Pancreas (tissue), 10 donors: ENCODE data around the gene ZNF425. TPM values are rescaled to one million over a fixed set of nuclear protein-coding genes. Genes with fewer than 3 reads are reported as not detected.

Experiments used
- ATAC-seq, 4 donors: fragments of 200-7000 bp; cut with Tn5 transposase; one replicate each; pipeline versions ENCODE4 v1.8.0 to v1.9.1; 2020; ENCODE audit warnings: mild to moderate bottlenecking in 4 of 4, moderate library complexity in 4 of 4
- DNase-seq, 6 donors: peaks; one replicate each; pipeline ENCODE4 v3.0.0-alpha.2; 2020
- FAIRE-seq: peaks from 2 replicates; lab custom pipeline; 2012; peaks lifted over from hg19 to GRCh38; lab: Jason Lieb, UNC
- H3K27ac ChIP-seq, 4 donors: fragments of 200-600 bp; sonication (generic); 1 replicate in 3 of 4; 2 replicates in 1 of 4; pipeline versions ENCODE4 v1.5.0 to v1.8.0; 2020
- H3K27me3 ChIP-seq, 4 donors: fragments of 200-600 bp; one replicate each; pipeline ENCODE4 v1.8.0; 2021
- H3K36me3 ChIP-seq, 3 donors: fragments of 200-600 bp; sonication (generic) in 1 of 3; one replicate each; pipeline versions ENCODE4 v1.5.0 to v1.8.0; 2020 to 2021
- H3K4me1 ChIP-seq, 3 donors: fragments of 200-600 bp; one replicate each; pipeline ENCODE4 v1.8.0; 2021
- H3K4me3 ChIP-seq, 4 donors: fragments of 200-600 bp; sonication (generic) in 2 of 4; one replicate each; pipeline versions ENCODE4 v1.5.0 to v1.8.0; 2020 to 2021
- H3K9me3 ChIP-seq, 4 donors: fragments of 200-600 bp; one replicate each; pipeline ENCODE4 v1.8.0; 2021
- CTCF ChIP-seq, 4 donors: fragments of 200-600 bp; sonication (generic) in 3 of 4; IDR thresholded peaks; one replicate each; pipeline versions ENCODE4 v1.5.0 to v1.8.0; 2021; ENCODE audit warnings: antibody characterized with exemption in 4 of 4
- WGBS, 2 donors: extraction: QIAGEN DNeasy Blood & Tissue Kit; methylation state at CpG; one replicate each; pipeline ENCODE4 v1.1.7; 2013; 5-methylcytosine and 5-hydroxymethylcytosine counted together
- intact Hi-C, 3 donors: fragments of 100-400 bp; cut with DNase I; formaldehyde crosslinking; loops; one replicate each; pipeline versions ENCODE4 v1.11.1 to v1.14.2; 2022
- polyA plus RNA-seq, 2 donors: library from polyadenylated mRNA; stranded (reverse); fragments of 200-250 nt; gene quantifications; one replicate each; pipeline ENCODE4 v1.2.3, GENCODE V29; 2013
- total RNA-seq, 6 donors: library from RNA; stranded (reverse); fragmentation: NEBNext Ultra II Directional in 4 of 6; extraction: Animal tissue kit (Norgen Biotek cat#: 25700) in 4 of 6; gene quantifications; one replicate each; pipeline versions ENCODE4 v1.2.1 to v1.2.4, GENCODE V29; 2021 to 2023
- donor health status: healthy with polysubstance abuse.
- donor health status: DM: no; HTN: no; CAD: no; lungs with moderate emphysema.
- donor health status: DM: no; HTN: no; CAD: no.
- donor health status: control.
- donor health status: control.
- donor health status: Bipolar disorder and iron deficiency.
- donor health status: DM: yes; HTN: yes; CAD: no.
- donor health status: DM: no; HTN: no; CAD: no.
- donor health status: DM: no; HTN: no; CAD: no.
- donor health status: DM: yes; HTN: yes; CAD: no.

ZNF425 gene
- total and polyA plus RNA-seq, 8 donors, result 0.52 to 1.5 (median 1.00) TPM

GRCh38 chr7:149077594-149077993 lies 48.5 kb downstream of the ZNF425 start:
- Histone ChIP-seq H3K4me1 (no peaks in the 10 kb centered on the region), H3K27me3 (no peaks in the 10 kb centered on the region), H3K9me3 (no peaks in the 10 kb centered on the region), H3K4me3 (no peak overlapping the region), H3K27ac (no peak overlapping the region), H3K36me3 (peaks cover 0 to 4% (median 0%) of the 10 kb centered on the region in 3 donors)
- FAIRE-seq (no peak), ATAC-seq (no peak), DNase-seq (no peak)
- 85 to 92% methylated on average over 9 of the region's 9 CpGs for WGBS, 2 donors
- intact Hi-C loops, result no loop called here
- no peak for TF ChIP-seq CTCF (IDR thresholded peaks at IDR 0.05)

DNA sequence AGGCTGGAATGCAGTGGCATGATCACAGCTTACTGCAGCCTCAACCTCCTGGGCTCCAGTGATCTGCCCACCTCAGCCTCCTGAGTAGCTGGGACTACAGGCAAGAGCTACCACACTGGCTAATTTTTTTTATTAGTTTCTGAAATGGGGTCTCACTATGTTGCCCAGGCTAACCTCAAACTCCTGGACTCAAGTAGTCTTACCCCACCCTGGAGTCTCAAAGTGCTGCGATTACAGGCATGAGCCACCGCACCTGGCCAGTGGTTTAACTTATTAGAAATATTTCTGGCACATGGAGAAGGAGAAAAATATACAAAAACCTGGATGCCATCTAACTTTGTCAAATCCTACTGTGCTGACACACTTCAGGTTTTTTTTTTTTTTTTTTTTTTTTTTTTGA lies 50.8 kb downstream of the ZNF425 start:
- Histone ChIP-seq H3K27me3 (no peaks in the 10 kb centered on the region), H3K36me3 (peaks cover 0 to 24% (median 7%) of the 10 kb centered on the region in 3 donors), H3K27ac (no peak overlapping the region), H3K4me3 (no peak overlapping the region), H3K4me1 (no peaks in the 10 kb centered on the region), H3K9me3 (no peaks in the 10 kb centered on the region)
- WGBS, 2 donors, result 98 to 99% methylated on average over 2 of the region's 2 CpGs
- no peak for ATAC-seq
- intact Hi-C loops, result no loop called here
- no peak for FAIRE-seq
- TF ChIP-seq CTCF (IDR thresholded peaks at IDR 0.05), result no peak
- no peak for DNase-seq

DNA sequence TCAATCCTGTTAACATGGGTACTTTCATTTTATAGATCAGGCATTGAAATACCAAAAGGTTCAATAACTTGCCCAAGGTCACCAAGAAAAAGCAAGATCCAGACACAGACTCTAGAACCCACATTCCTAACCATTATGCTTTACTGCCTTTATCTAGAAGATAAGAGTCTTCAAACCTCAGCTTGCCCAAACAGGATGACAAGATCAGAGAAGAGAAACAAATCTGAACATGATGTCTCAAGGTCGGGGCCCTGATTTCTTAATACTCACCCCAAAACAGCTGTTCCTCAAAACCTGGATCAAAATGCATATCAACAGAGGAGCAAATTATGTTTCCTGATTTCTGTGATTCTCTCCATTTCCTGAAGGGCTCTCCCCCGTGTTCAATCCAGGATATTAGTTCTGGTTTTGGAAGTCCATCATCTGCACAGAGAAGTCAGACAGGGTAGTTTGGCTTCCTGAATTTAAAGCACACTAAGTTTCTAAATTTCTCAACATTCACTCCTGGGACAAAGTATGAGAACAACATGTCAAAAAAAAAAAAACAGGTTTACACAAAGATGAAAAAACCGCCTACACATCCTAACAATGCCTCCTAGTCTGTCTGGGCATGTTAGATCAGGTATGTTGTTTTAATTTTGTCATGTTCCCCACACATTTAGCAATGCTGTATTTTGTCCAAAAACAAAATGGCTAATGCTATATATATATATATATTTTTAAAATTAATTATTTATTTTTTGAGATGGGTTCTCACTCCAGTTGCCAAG lies 51.8 kb downstream of the ZNF425 start:
- Histone ChIP-seq H3K27ac (no peak overlapping the region), H3K36me3 (peaks cover 0 to 27% (median 7%) of the 10 kb centered on the region in 3 donors), H3K4me3 (no peak overlapping the region), H3K4me1 (no peaks in the 10 kb centered on the region), H3K9me3 (no peaks in the 10 kb centered on the region), H3K27me3 (no peaks in the 10 kb centered on the region)
- intact Hi-C loops, result no loop called here
- no peak for TF ChIP-seq CTCF (IDR thresholded peaks at IDR 0.05)
- FAIRE-seq (no peak), ATAC-seq (no peak), DNase-seq (no peak)
- WGBS, 2 donors, result 86 to 91% methylated on average over 3 of the region's 3 CpGs

- no peak for FAIRE-seq
- Histone ChIP-seq H3K9me3 (no peaks in the 10 kb centered on the region), H3K4me3 (no peak overlapping the region), H3K27ac (no peak overlapping the region), H3K36me3 (peaks cover 0 to 27% (median 7%) of the 10 kb centered on the region in 3 donors), H3K27me3 (no peaks in the 10 kb centered on the region), H3K4me1 (no peaks in the 10 kb centered on the region)
- 90 to 92% methylated on average over 4 of the region's 4 CpGs for WGBS, 2 donors
- no peak for DNase-seq
- ATAC-seq, result no peak
- no peak for TF ChIP-seq CTCF (IDR thresholded peaks at IDR 0.05)
- intact Hi-C loops, result no loop called here
Measured at GRCh38 chr7:149072438-149072775, 53.7 kb downstream of the ZNF425 start.
